ENCODE results near the gene TTBK2.

The TTBK2 gene

DNA sequence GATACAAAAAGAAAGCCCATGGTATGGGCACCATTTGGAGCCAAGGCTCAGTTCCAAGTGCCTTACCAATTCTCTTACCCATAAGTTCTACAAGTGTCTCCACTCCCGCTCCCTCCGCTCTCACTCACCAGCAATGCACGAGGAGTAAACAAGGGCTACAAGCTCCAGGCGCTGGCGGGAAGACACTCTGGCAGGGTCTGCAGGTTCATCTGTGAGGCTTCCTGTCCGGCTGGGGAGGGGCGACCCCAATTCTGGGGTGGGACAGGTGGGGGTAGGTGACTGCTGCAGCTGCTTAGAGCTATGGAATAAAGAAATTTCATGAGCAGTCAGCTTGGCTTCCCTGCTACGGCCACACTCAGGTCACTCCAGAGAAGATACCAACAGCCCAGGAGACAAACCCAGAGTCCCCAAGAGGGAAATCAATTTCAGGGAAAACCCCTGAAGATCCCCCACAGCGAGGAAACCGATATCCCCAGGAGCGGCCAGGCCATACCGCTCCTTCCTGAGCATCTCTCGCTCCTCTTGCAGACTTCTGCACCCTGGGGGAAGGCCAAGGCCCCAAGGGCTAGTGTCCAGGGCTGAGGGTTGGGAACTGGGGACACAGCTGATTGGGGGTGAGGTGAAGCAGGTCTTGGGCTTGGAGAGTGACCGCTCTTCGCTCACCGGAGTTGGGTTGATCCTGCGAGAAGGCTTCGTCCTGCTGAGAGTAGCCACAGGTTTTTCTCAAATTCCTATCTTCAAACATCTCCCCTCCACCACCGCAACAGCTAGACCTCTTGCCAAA, 185.0 kb downstream of the TTBK2 start:
- Mint-ChIP-seq H3K27me3 (no peaks in the 10 kb centered on the region), H3K9me3 (no peaks in the 10 kb centered on the region), H3K36me3 (peaks cover 18% of the 10 kb centered on the region), H3K27ac (peak overlapping the region; percentile 35), H3K4me3 (peak overlapping the region; percentile 76), H3K4me1 (peaks cover 26% of the 10 kb centered on the region)
- no peak for ATAC-seq

GRCh38 chr15:42734076-42734672, 186.4 kb downstream of the TTBK2 start:
- H3K4me1 Mint-ChIP-seq: peaks cover 26% of the 10 kb centered on the region

GRCh38 chr15:42733027-42733426, 187.6 kb downstream of the TTBK2 start:
- Mint-ChIP-seq H3K9me3 (no peaks in the 10 kb centered on the region), H3K27me3 (no peaks in the 10 kb centered on the region), H3K27ac (no peak overlapping the region), H3K4me1 (peaks cover 26% of the 10 kb centered on the region), H3K4me3 (no peak overlapping the region), H3K36me3 (peaks cover 42% of the 10 kb centered on the region)
- ATAC-seq: no peak

More at GRCh38 chr15:42734076-42734672, 186.4 kb downstream of the TTBK2 start:
- no peak overlapping the region for H3K4me3 Mint-ChIP-seq
- no peaks in the 10 kb centered on the region for H3K9me3 Mint-ChIP-seq
- no peak for ATAC-seq
- H3K27me3 Mint-ChIP-seq: no peaks in the 10 kb centered on the region
- H3K36me3 Mint-ChIP-seq: peaks cover 30% of the 10 kb centered on the region
- H3K27ac Mint-ChIP-seq: no peak overlapping the region

DNA sequence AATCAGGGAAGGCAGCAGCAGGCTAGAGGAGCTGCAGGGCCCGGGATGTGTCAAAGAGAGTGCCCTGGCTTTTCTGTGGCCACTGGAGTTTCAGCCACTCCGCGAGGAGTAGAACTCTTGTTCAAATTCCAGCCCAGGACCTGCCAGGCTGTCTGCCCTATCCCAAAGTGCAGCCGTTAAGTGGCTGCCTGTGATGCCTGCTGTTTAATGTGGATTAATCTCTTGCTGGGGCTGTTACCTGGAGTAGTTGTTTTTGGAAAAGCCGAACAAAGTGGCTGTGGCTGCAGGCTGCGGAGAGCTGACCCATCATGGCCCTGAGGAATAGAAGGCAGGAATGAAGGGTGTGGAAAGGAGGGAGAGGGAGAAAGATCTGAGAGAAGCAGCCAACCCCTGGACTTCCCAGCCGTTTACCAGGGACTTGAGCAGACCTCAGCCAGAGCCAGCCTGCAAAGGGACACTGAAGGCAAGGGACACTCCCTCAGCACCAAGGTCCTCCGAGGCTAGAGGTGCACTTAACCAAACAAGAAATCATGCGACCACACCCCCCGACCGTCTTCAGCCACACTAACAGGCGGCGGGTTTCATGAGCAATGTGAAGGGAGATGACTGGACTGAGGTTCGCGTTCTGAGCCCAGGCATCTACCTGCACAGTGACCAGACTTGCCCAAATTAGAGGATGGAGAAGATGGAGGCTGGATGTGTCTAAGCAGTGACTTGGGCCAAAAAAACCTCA, 188.3 kb downstream of the TTBK2 start:
- Mint-ChIP-seq H3K36me3 (peaks cover 49% of the 10 kb centered on the region), H3K4me1 (peaks cover 21% of the 10 kb centered on the region), H3K27ac (no peak overlapping the region), H3K9me3 (no peaks in the 10 kb centered on the region), H3K27me3 (no peaks in the 10 kb centered on the region), H3K4me3 (no peak overlapping the region)
- no peak for ATAC-seq

DNA sequence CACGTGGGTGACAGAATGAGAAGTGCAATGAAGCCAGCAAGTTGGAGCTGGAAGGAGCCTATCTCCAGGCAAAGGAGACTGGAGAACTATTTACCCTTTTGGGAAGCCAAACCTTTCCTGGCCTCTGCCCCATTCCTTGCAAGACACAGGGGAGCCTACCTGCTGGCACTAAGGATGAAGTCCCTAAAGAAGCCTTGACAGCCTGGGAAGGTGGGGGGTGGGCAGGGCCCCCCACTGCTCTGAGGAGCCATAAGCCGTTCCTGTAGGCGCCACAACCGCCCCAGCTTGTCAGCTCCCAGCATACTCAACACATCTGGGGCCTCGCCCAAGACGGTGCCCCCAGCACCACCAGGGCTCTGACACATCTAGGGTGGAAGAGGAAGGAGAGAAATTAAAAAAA, 189.1 kb downstream of the TTBK2 start:
- ATAC-seq: no peak
- H3K4me1 Mint-ChIP-seq: peaks cover 19% of the 10 kb centered on the region
- peaks cover 53% of the 10 kb centered on the region for H3K36me3 Mint-ChIP-seq
- H3K9me3 Mint-ChIP-seq: no peaks in the 10 kb centered on the region
- no peaks in the 10 kb centered on the region for H3K27me3 Mint-ChIP-seq
- H3K4me3 Mint-ChIP-seq: no peak overlapping the region
- H3K27ac Mint-ChIP-seq: no peak overlapping the region

DNA sequence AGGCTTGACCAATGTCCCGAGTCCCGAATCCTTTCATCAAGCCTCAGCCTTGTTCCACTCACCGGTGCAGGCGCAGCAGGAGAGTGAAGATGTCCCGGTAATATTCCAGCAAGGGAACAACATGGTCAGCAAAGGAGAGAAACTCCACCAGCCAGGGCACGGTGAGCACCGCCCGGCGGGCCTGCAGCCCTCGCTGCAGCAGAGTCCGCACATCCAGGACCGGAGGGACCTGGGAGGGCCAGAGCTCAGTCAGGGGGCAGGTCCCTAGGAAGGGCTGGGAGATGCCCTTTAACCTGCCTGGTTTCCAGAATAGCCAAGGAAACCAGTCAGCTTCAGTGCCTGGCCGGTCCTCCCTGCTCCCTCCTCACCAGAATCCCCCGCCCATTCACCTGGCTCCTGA, 190.0 kb downstream of the TTBK2 start:
- no peaks in the 10 kb centered on the region for H3K27me3 Mint-ChIP-seq
- peaks cover 54% of the 10 kb centered on the region for H3K36me3 Mint-ChIP-seq
- H3K27ac Mint-ChIP-seq: no peak overlapping the region
- ATAC-seq: no peak
- no peak overlapping the region for H3K4me3 Mint-ChIP-seq
- peaks cover 11% of the 10 kb centered on the region for H3K4me1 Mint-ChIP-seq
- no peaks in the 10 kb centered on the region for H3K9me3 Mint-ChIP-seq

- no peak overlapping the region for H3K4me3 Mint-ChIP-seq
- no peaks in the 10 kb centered on the region for H3K9me3 Mint-ChIP-seq
- ATAC-seq: no peak
- no peaks in the 10 kb centered on the region for H3K27me3 Mint-ChIP-seq
- peaks cover 7% of the 10 kb centered on the region for H3K4me1 Mint-ChIP-seq
- no peak overlapping the region for H3K27ac Mint-ChIP-seq
- peaks cover 58% of the 10 kb centered on the region for H3K36me3 Mint-ChIP-seq
These were observed 190.4 kb downstream of the TTBK2 start for GRCh38 chr15:42730135-42730534.

GRCh38 chr15:42729409-42729808, 191.2 kb downstream of the TTBK2 start:
- no peak overlapping the region for H3K4me3 Mint-ChIP-seq
- H3K27me3 Mint-ChIP-seq: no peaks in the 10 kb centered on the region
- H3K27ac Mint-ChIP-seq: no peak overlapping the region
- H3K36me3 Mint-ChIP-seq: peaks cover 65% of the 10 kb centered on the region
- no peaks in the 10 kb centered on the region for H3K9me3 Mint-ChIP-seq
- peaks cover 5% of the 10 kb centered on the region for H3K4me1 Mint-ChIP-seq
- no peak for ATAC-seq

- Mint-ChIP-seq H3K27ac (no peak overlapping the region), H3K9me3 (no peaks in the 10 kb centered on the region), H3K4me3 (no peak overlapping the region), H3K4me1 (peaks cover under 1% of the 10 kb centered on the region), H3K36me3 (peaks cover 69% of the 10 kb centered on the region), H3K27me3 (no peaks in the 10 kb centered on the region)
- ATAC-seq: no peak
These were observed 191.6 kb downstream of the TTBK2 start for GRCh38 chr15:42728972-42729371.

GRCh38 chr15:42728560-42728959, 192.0 kb downstream of the TTBK2 start:
- Mint-ChIP-seq H3K36me3 (peaks cover 69% of the 10 kb centered on the region), H3K27me3 (no peaks in the 10 kb centered on the region), H3K4me1 (no peaks in the 10 kb centered on the region), H3K4me3 (no peak overlapping the region), H3K27ac (no peak overlapping the region), H3K9me3 (no peaks in the 10 kb centered on the region)
- no peak for ATAC-seq

GRCh38 chr15:42727750-42728381, 192.7 kb downstream of the TTBK2 start:
- H3K36me3 Mint-ChIP-seq: peaks cover 69% of the 10 kb centered on the region

DNA sequence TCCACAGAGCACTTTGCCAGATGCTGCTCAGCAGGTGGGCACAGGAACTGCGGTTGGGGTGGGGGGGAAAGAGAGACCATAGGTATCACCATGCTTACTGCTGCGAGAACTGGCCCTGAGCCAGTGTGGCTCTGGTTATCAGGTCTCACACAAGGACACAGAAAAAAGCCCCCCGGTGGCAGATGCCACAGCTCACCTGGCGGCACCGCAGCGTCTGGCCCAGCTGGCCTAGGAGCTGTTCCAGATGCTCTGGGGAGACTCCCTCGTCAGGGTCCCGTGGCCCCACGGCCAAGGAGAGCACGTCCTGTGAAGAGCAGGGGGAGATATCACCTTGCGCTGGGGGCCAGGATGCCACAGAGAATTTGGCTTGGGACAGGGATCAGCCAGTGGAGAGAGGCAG, 194.5 kb downstream of the TTBK2 start:
- ATAC-seq: no peak
- no peak overlapping the region for H3K27ac Mint-ChIP-seq
- H3K27me3 Mint-ChIP-seq: no peaks in the 10 kb centered on the region
- H3K9me3 Mint-ChIP-seq: no peaks in the 10 kb centered on the region
- peaks cover 62% of the 10 kb centered on the region for H3K36me3 Mint-ChIP-seq
- no peaks in the 10 kb centered on the region for H3K4me1 Mint-ChIP-seq
- H3K4me3 Mint-ChIP-seq: no peak overlapping the region

More at GRCh38 chr15:42727750-42728381, 192.7 kb downstream of the TTBK2 start:
- Mint-ChIP-seq H3K27ac (no peak overlapping the region), H3K9me3 (no peaks in the 10 kb centered on the region), H3K27me3 (no peaks in the 10 kb centered on the region), H3K4me3 (no peak overlapping the region), H3K4me1 (no peaks in the 10 kb centered on the region)
- ATAC-seq: no peak

DNA sequence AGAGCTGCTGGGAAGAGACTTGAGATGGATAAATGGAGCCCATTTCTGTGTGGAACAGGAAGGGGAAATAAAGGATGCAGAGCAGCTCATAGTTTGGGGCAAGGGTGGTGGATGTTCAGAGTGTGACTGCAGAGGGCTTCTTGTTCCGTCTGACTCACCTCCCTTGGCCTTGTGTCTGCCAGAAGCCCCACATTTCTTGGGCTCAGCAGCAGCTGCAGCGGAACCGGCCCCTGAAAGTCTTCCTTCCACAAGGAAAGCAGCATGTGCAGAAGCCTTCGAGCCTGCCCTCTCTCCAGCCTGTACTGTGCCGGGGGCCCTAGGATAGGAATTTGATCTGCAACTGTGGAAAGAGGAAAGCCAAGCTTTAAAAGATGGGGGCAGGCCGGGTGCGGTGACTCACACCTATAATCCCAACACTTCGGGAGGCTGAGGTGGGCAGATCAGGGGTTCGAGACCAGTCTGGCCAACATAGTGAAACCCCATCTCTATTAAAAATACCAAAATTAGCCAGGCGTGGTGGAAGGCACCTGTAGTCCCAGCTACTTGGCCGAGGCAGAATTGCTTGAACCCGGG, 195.2 kb downstream of the TTBK2 start:
- Mint-ChIP-seq H3K36me3 (peaks cover 56% of the 10 kb centered on the region), H3K4me1 (no peaks in the 10 kb centered on the region), H3K27ac (no peak overlapping the region), H3K4me3 (no peak overlapping the region), H3K27me3 (no peaks in the 10 kb centered on the region), H3K9me3 (no peaks in the 10 kb centered on the region)
- ATAC-seq: no peak

GRCh38 chr15:42724276-42724675, 196.3 kb downstream of the TTBK2 start:
- no peaks in the 10 kb centered on the region for H3K4me1 Mint-ChIP-seq
- H3K27me3 Mint-ChIP-seq: no peaks in the 10 kb centered on the region
- no peak for ATAC-seq
- H3K4me3 Mint-ChIP-seq: no peak overlapping the region
- no peaks in the 10 kb centered on the region for H3K9me3 Mint-ChIP-seq
- H3K36me3 Mint-ChIP-seq: peaks cover 46% of the 10 kb centered on the region
- no peak overlapping the region for H3K27ac Mint-ChIP-seq

DNA sequence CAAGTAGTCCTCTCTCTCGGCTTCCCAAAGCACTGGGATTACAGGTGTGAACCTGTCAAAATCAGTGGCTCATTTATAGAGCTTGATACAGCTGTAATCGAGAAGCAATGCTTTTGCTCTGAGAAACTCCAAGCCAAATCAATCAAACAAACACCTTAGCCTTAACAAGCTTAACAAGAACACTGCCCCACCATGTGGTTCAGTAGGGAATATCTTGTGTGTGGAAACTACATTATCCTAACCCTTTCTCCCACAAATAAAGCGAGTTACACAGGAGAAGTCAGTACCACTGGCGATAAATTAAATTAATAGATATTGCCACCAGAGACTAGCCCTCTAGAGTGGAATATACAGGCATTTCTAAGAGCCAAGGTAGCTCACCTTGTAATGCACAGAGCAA, 197.5 kb downstream of the TTBK2 start:
- Mint-ChIP-seq H3K4me1 (no peaks in the 10 kb centered on the region), H3K36me3 (peaks cover 34% of the 10 kb centered on the region), H3K4me3 (no peak overlapping the region), H3K27ac (no peak overlapping the region), H3K9me3 (no peaks in the 10 kb centered on the region), H3K27me3 (no peaks in the 10 kb centered on the region)
- no peak for ATAC-seq

Data from stimulated activated memory B cell treated with anti-CD40 and anti-IgM and Interleukin-4, amounts not matched to agents 10 μg/mL and 1 μg/mL and 100 μg/mL, for 72 hours (primary cell).